Fibroblast of skin of left quadriceps (primary cell): Measurements from ENCODE around the gene NUDT11.
"Not testable (repeated sequence)": the region's sequence is repeated elsewhere in the genome, so short reads cannot be mapped to it uniquely, and the experiment has no call there.

ENCODE experiments used
- DNase-seq, 2 experiments: peaks; one replicate each; pipeline ENCODE4 v3.0.0-alpha.2; 2013; ENCODE audit warnings: low read depth in 2 of 2

Gene NUDT11

DNA sequence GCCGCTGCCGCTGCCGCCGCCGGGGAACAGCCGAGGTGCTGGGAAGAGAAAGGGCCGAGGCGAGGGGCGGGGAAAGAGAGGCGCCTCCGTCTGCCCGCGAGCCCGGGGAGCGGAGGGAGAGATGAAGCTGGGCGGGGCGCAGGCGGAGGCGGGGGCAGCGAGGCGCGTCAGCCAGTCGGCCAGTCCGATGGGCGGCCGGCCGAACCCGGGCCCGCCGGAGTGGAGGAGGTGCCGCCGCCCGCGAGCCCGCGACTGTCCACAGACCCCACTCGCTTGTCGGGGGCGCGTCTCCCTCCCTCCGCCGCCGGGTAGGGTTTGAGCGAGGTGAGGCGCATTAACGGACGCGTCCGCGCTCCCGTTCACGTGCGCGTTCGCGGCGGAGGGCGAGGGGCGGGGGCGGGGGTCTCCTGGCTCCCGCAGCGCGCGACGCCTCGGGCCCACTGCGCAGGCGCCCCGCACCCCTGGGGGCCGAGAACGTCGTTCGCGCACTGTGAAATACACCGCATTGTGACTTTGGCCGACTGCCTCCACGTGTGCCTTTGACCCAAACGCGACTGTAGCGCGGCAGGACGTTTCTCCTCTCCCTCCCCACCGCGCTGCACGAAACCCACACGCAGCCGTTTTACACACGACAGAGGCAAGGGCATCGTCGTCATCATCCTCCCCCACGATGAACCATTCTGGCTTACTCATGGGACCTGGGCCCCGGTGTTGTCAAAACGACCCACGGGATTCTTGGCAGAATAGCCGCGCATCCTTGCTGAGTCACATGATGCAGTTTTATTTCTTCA lies at the start of gene NUDT11:
Gene NUDT11, minus strand, starts transcription at position 92 of the 791 bp plus-strand sequence. CDS start 148 bp downstream, outside the sequence.
- peak; percentile 32 to 34 for DNase-seq

DNA sequence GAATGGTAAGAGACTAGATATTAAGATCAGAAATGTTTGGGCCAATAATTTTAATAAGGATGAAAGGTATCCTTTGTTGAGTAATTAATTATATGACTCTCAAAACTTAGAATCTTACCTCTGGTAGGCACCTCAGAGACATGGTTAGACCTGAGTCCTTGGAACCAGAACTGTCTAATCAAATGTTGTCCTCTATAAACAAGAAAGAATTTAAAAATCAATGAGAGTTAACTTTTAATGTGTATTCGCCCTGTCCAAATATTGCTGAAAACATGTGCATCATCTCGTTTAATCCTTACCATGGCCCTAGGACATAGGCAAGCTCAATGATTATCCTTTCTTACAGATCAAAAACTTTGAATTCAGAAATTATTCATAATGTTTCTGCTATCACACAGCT lies 24.0 kb upstream of the NUDT11 start:
- no peak for DNase-seq

DNA sequence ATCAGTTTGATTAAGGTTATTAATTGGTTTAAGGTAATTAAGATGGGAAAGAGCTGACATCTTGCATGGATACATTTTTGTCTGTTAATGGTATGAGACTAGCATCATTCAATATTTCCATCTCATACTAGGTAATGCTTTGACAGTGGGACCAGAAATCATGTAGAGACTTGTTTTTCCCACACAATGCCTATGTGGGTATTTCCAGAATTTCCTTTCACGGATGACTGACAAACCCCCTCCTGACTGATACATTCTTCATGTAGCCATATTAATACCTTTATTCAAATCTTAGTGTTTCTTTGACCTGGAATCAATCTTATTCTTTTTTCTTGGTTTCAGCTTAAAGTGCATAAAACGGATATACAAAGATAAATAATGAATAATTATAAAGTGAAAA lies 22.7 kb upstream of the NUDT11 start:
- DNase-seq = not testable (repeated sequence)

DNA sequence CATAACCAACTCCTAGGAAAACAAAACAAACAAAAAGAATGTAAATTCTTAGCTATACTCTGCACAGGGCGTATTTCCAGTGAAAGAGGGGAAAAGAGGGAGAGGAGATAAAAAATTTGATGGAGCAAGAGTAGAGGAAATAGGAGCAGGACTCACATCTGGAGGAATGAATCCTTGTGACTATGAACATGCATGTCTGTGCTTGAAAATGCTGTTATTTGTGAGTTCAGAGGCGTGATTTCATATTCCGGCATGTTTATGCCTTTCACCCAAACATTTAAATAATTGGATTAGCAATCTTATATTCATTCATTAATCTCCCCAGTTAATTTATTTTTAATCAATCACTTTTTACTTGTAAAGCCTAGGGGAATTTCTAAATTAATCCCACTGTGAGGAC lies 11.2 kb upstream of the NUDT11 start:
- no peak for DNase-seq

DNA sequence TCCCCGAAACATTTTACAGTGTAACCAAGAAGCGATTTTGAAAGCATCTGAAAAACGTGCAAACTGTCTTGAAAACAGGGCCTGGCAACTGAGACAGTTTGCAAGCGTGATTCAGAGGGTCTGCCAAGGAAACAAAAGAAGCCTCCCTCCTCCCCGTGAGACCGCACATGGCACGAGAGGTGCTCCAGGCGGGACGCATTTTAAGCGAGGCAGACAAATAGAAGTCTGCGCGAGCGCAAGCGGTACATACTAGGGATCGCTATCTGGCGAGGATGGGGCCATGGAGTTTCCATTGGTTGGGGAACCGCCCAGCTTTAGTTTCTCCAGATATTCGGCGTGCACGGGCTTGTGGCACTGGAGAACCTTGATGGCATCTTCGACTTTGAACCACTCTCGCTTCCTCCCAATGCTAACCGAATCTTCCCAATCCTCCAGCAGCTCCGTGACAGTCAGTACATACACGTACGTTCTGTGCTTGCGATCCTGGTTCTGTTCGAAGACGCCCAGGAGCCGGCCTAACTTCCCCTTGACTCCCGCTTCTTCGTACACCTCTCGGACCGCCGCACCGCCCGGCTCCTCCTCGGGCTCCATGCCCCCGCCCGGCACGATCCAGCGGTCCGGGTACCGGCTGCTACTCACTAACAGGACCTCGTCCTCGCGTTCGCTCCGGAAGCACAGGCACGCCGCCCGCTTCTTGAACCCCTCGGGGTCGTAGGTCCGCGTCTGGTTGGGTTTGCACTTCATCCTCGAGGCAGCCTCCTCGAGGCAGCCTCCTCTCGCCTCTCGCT lies 497 bp downstream of the NUDT11 start:
- not testable (repeated sequence) for DNase-seq

DNA sequence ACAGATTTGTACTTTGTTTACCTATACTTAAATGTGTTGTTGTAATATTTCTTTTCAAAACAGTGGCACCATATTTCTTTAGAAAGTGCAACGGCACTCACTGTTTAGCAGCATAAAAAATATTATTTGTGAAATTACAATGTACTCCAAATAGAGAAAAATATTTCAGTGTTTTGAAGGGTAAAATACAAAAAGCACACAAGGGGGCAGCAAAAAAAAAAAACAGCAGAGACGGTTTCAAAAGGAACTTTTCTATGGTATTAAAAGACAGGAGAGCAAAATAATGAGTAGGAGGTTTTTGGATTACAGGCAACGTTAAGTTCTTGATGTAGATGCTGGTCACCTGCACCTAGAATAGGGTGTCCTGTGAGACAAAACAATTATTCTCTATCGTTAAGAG lies 2.0 kb downstream of the NUDT11 start:
- no peak for DNase-seq

DNA sequence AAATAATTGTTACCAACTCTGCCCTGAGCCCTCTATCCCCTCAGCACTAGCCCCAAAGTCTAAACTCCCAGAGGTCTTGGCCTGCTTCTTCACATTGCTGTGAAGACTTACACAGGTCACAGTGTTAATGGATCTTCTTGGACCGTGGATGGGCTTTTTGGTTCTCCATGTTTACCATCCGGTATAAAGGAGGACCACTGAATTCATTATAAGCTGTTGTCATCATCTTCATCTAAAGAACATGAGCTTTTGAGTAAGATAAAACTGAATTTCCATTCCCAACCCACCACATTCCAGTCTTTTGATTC lies 8.5 kb downstream of the NUDT11 start:
- no peak for DNase-seq

DNA sequence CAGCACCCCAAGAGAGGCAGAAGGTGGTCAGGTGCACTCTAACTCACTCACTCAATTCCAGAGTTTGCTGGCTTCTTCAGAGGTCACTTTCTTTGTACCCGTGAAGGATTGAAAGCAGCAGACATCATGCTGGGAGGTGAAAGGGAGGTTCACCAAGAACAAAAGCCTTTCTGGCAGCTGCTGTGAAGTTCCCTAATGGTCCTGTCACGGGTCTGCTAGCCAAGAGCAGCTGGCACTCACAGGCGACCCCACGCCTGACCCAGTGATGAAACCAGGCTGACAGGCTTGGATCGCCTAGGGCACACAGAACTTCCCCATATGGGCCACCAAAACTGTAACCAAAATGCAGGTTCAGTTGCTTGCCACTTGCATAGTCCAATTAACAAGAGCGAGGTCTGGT lies 11.8 kb downstream of the NUDT11 start:
- no peak for DNase-seq

DNA sequence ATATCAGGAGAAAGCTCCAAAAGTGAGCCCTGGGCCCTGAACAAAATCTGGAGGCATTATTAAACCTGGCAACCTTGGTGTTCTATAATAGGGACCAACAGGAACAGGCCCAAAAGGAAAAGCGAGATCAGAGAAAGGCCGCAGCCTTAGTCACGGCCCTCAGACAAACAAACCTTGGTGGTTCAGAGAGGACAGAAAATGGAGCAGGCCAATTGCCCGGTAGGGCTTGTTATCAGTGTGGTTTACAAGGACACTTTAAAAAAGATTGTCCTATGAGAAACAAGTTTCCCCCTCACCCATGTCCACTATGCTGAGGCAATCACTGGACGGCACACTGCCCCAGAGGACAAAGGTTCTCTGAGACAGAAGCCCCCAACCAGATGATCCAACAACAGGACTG lies 14.0 kb downstream of the NUDT11 start:
- not testable (repeated sequence) for DNase-seq

DNA sequence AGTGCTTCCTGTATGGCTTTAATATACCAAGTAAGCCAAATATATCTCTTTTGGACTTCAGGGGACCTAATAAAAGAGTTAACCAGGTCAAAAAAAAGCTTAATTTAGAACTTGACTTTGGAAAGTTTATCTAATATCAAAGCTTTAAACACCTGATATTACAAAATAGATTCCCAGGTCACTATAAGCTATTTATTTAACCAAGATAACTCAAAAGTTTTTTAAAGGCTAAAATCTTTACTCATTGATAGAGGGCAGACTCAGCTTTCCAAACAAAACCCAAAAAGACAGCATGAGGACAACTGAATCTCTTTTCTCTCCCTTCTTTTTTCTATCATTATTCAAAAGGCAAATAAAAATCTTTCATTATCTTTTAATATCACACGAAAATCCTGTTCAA lies 19.5 kb downstream of the NUDT11 start:
- DNase-seq = no peak

DNA sequence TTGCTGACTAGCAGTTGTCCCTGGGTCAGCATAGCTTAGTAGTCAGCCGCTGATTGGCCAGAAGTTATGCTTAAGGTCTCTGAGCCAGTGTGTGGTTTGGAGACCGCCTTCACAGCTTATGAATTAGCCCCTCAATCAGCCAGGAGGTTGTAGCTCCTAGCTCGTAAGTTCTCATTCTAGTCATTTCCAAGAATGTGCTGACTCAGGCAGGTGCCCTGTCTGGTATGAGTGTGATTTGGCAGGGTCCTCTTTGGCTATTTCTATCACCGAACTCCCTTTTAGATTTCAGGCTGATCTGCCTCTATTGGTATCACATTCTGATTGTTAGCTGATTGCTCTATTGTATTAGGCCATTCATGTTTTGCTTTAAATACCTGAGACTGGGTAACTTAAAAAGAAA lies 33.1 kb downstream of the NUDT11 start:
- no peak for DNase-seq

DNA sequence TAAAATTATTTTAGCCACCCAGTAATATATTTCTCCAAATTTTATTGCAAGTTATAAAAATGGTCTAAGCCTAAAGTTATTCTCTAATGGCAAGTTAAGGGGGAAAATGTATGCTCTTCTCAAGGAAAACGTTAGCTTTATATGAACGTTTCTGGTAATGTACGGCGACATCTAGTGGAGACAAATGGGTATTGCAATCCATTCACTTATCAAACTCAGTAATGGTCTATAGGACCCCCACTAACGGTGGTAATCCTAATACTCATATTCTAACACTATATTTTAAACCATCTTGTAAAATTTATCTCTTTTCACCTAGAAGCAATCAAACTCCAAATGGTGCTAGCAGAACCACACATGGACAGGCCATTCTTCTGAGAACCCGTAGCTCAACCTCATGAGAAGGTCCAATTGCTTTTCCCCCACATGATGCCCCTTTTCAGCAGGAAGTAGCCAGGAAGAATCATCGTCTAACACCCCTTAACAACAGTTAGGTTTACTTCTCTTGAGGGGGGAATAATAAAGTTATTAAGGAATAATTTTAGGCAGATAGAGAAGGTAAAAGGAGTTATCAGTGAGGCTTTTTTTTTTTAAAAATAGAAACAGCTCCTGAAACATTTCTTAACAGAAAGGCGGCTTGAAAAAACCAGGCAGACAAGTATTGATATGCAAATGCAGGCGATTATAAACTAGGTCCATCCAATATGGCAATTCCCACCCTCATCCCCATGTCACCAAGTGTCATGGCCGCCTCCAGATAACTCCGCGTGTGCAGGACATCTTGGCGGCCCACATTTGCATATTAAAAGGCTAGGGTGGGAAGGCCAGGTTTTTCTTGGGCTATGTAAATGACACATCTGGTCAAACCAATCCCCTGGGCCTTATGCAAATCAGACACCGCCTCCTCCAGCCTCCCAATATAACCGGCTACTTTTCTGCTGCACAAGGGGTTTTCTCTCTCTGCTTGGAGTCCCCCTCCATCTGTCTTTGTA lies 35.0 kb downstream of the NUDT11 start:
- DNase-seq = no peak

DNA sequence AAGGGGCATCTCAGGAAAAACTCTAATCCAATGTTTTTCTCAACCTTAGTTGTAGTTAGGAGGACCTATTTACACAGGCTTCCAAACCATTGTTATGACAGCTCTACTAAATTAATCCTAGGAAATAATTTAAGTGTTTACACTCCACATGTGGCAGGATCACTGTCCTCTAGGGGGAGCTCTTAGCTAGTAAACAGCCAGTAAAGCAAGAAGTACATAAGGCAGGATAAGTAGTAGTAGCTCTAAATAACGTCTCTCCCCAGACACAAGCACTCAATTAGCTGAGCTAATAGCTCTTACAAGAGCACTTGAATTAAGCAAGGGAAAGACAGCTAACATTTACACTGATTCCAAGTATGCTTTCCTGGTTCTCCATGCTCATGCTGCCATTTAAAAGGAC lies 37.3 kb downstream of the NUDT11 start:
- no peak for DNase-seq

DNA sequence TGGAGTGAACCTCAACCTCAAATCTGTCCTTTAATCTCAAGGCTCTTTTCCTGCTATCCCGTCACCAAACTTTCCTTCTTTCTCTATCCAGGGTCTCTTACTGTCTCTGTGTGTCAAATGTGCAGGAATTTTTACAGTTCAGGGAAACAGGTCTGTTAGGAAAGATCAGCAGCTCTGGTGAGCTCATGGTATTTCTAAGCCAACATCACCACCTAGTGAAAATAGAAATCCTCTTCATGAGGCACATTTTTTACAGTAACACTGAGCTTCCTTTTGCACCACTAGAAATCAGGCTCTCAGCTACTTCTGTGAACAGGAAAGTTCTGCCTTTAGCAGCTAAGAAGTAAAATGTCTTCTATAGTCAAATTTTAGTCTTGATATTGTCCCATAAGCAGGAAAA lies 39.6 kb downstream of the NUDT11 start:
- DNase-seq = no peak

DNA sequence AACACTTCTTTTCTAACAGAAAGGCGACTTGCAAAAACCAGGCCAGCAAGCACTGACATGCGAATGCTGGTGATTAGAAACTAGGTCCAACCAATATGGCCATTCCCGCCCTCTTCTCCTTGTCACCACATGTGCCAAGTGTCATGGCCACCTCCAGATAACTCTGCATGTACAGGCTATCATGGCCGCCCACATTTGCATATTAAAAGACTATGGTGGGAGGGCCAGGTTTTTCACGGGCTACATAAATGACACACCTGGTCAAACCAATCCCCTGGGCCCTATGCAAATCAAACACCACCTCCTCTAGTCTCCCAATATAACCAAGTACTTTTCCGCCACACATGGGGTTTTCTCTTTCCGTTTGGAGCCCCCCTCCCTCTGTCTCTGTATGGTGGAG lies 40.1 kb downstream of the NUDT11 start:
- no peak for DNase-seq

DNA sequence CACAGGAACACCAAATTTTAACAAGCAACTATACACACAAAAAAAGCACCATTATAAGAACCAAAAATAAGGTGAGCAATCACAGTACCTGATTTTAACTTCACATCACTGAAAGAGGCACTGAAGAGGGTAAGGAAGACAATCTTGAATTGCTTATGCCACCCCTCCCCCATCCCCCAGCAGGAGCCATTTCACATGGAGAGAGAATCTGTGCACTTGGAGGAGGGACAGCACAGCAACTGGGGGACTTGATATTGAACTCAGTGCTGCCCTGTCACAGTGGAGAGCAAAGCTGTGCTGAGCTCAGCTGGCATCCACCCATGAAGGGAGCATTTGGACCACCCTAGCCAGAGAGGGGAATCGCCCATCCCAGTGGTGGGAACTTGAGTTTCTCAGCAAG lies 56.0 kb downstream of the NUDT11 start:
- no peak for DNase-seq
